ENCODE measurements around the gene GRAPL.
"Not testable (repeated sequence)": the region's sequence is repeated elsewhere in the genome, so short reads cannot be mapped to it uniquely, and the experiment has no call there.

DNA sequence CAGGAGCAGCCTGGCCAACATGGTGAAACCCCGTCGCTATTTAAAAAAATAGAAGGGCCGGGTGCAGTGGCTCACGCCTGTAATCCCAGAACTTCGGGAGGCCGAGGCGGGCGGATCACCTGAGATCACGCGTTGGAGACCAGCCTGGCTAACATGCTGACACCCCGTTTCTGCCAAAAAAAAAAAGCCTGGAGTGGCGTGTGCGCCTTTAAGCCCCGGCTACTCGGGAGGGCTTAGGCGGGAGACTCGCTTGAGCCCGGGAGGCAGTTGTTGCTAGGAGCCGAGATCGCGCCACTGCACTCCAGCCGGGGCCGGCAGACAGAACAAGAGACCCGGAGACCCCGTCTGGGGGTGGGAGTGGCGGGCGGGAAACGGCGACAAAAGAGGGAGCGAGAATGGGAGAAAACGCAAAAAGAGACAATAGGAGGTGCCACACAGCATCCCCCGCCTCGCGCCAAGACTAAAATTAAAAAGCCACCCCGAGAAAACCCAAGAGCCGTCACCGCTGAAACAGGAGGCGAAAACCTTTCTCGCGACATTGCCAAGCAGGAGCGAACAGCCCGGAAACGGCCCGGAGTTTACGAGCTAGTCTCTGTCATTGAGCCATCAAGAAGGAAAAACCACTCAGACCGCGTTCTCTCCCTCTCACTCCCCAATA is 15.5 kb upstream of the GRAPL start:
- not testable (repeated sequence) for TF ChIP-seq TAF1 (IDR thresholded peaks at IDR 0.05; ENCODE audit: borderline replicate concordance, low read depth, low read length)
- TF ChIP-seq POLR2A (IDR thresholded peaks at IDR 0.05; ENCODE audit: low read depth, low read length) = peak; percentile 65
